Endodermal cell (in vitro differentiated cells): ENCODE results near the gene KRTAP9-2. TPM values are rescaled to one million over a fixed set of nuclear protein-coding genes. Genes with fewer than 3 reads are reported as not detected.

Source experiments
- DNase-seq: peaks from one replicate; pipeline ENCODE4 v3.0.0-alpha.2; 2017
- H3K27ac ChIP-seq: 2 replicates; pipeline ENCODE4 v1.5.1; 2013; ENCODE audit warnings: mild to moderate bottlenecking, low read depth, low read length, moderate library complexity
- H3K27me3 ChIP-seq: 2 replicates; pipeline ENCODE4 v1.6.1; 2013; ENCODE audit warnings: mild to moderate bottlenecking, low read length, moderate library complexity; ENCODE audit not compliant: insufficient read depth, control insufficient read depth, poor library complexity, severe bottlenecking
- H3K36me3 ChIP-seq: 2 replicates; pipeline ENCODE4 v1.7.0; 2013; ENCODE audit warnings: mild to moderate bottlenecking, low read length, moderate library complexity; ENCODE audit not compliant: control insufficient read depth, insufficient read depth
- H3K4me1 ChIP-seq: one replicate; pipeline ENCODE4 v1.7.0; 2013; ENCODE audit warnings: low read length; ENCODE audit not compliant: control insufficient read depth, insufficient read depth
- H3K4me3 ChIP-seq: 2 replicates; pipeline ENCODE4 v1.5.1; 2013; ENCODE audit warnings: mild to moderate bottlenecking, low read length, moderate library complexity
- H3K9ac ChIP-seq: 2 replicates; pipeline ENCODE4 v1.6.1; 2013; ENCODE audit warnings: mild to moderate bottlenecking, low read length, moderate library complexity; ENCODE audit not compliant: poor library complexity, severe bottlenecking; ENCODE audit errors: extremely low read depth
- H3K9me3 ChIP-seq: 2 replicates; pipeline ENCODE4 v1.6.1; 2013; ENCODE audit warnings: mild to moderate bottlenecking, low read length, moderate library complexity; ENCODE audit not compliant: control insufficient read depth
- H3K27ac Mint-ChIP-seq: 2 replicates; pipeline ENCODE4 v1.8.0; 2020; ENCODE audit warnings: mixed read lengths
- H3K27me3 Mint-ChIP-seq: 2 replicates; pipeline ENCODE4 v1.8.0; 2021; ENCODE audit warnings: mild to moderate bottlenecking, mixed read lengths; ENCODE audit not compliant: insufficient read depth
- H3K36me3 Mint-ChIP-seq: 2 replicates; pipeline ENCODE4 v1.8.0; 2020; ENCODE audit warnings: low read depth, mixed read lengths
- H3K4me1 Mint-ChIP-seq: 2 replicates; pipeline ENCODE4 v1.8.0; 2020; ENCODE audit warnings: mixed read lengths
- H3K4me3 Mint-ChIP-seq: 2 replicates; pipeline ENCODE4 v1.8.0; 2020; ENCODE audit warnings: mild to moderate bottlenecking, moderate library complexity, mixed read lengths
- H3K9me3 Mint-ChIP-seq: 2 replicates; pipeline ENCODE4 v1.8.0; 2020; ENCODE audit warnings: mild to moderate bottlenecking, mixed read lengths
- CTCF ChIP-seq: fragments of 200-600 bp; sonication (generic); conservative IDR thresholded peaks from 2 replicates; pipeline ENCODE4 v1.5.0; 2021; ENCODE audit warnings: antibody characterized with exemption, mild to moderate bottlenecking
- WGBS, 2 experiments: methylation state at CpG; one replicate each; pipeline versions ENCODE4 v1.1.5 to v1.1.7; 2013; ENCODE audit warnings: missing lambda C conversion rate in 2 of 2, mixed read lengths in 1 of 2; ENCODE audit not compliant: insufficient coverage in 1 of 2, insufficient read length in 1 of 2; 5-methylcytosine and 5-hydroxymethylcytosine counted together
- total RNA-seq, 2 donors: library from RNA; stranded (reverse); fragmentation: NEBNext Ultra II Directional in 1 of 2; extraction: Animal tissue kit (Norgen Biotek cat#: 25700) in 1 of 2; gene quantifications; 2 replicates in 1 of 2; 3 replicates in 1 of 2; pipeline ENCODE4 v1.2.1, GENCODE V29; 2021

KRTAP9-2 gene
- total RNA-seq, 2 donors from 2014 or later = not detected

DNA sequence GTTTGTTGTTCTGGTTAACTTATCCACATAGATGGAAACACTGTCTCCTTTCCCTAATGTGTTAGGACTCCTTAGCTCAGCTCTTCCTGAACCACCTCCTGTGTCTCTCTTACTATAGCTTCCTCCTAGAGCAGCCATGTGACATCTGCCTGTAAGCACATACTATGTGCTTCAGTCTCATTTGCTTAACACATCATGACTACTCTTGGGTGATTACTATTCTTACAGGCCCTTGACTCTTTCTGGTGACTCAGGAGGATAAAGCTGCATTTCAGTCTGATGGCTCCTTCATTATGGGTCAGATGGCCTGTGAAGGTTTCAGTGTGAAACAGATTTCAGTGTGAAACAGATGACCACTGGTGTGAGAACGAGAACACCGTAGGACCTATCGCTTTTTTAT, 48.1 kb upstream of the KRTAP9-2 start:
- no peaks in the 10 kb centered on the region for H3K9me3 Mint-ChIP-seq
- peaks cover 1% of the 10 kb centered on the region for H3K4me1 Mint-ChIP-seq
- no peak for TF ChIP-seq CTCF
- H3K9me3 ChIP-seq = no peaks in the 10 kb centered on the region
- H3K27ac ChIP-seq = no peak overlapping the region
- H3K27ac Mint-ChIP-seq = no peak overlapping the region
- no peaks in the 10 kb centered on the region for H3K4me1 ChIP-seq
- H3K4me3 Mint-ChIP-seq = no peak overlapping the region
- H3K27me3 ChIP-seq = no peaks in the 10 kb centered on the region
- H3K4me3 ChIP-seq = no peak overlapping the region
- 91 to 97% methylated on average over 3 of the region's 3 CpGs for WGBS, 2 experiments
- no peaks in the 10 kb centered on the region for H3K36me3 ChIP-seq
- no peak for DNase-seq
- H3K36me3 Mint-ChIP-seq = no peaks in the 10 kb centered on the region
- no peak overlapping the region for H3K9ac ChIP-seq
- peaks cover 2% of the 10 kb centered on the region for H3K27me3 Mint-ChIP-seq

GRCh38 chr17:41178843-41179616, 47.4 kb upstream of the KRTAP9-2 start:
- no peak overlapping the region for H3K27ac ChIP-seq
- no peaks in the 10 kb centered on the region for H3K36me3 ChIP-seq
- H3K4me1 ChIP-seq = no peaks in the 10 kb centered on the region
- no peaks in the 10 kb centered on the region for H3K27me3 ChIP-seq
- 96 to 100% methylated on average over 1 of the region's 1 CpG for WGBS, 2 experiments
- H3K27ac Mint-ChIP-seq = no peak overlapping the region
- H3K4me1 Mint-ChIP-seq = peaks cover 1% of the 10 kb centered on the region
- H3K9me3 ChIP-seq = no peaks in the 10 kb centered on the region
- H3K9me3 Mint-ChIP-seq = no peaks in the 10 kb centered on the region
- H3K9ac ChIP-seq = no peak overlapping the region
- no peak for TF ChIP-seq CTCF
- no peak overlapping the region for H3K4me3 Mint-ChIP-seq
- H3K36me3 Mint-ChIP-seq = no peaks in the 10 kb centered on the region
- no peak for DNase-seq
- H3K4me3 ChIP-seq = no peak overlapping the region
- peaks cover 1% of the 10 kb centered on the region for H3K27me3 Mint-ChIP-seq

DNA sequence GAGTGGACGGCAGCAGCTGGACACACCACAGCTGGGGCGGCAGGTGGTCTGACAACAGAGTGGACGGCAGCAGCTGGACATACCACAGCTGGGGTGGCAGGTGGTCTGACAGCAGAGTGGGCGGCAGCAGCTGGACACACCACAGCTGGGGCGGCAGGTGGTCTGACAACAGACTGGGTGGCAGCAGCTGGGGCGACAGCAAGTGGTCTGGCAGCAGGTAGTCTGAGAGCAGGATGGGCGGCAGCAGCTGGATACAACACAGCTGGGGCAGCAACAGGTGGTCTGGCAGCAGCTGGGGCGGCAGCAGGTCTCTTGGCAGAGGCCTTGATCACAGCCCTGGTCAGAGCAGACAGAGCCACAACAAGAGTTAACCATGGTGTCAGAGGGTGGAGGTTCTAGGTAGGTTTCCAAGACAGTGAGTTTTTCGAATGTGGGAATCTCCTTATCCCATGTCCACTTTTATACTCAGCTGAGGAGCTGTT, 41.9 kb upstream of the KRTAP9-2 start, which contains the start of gene KRTAP4-1:
Gene KRTAP4-1 (minus strand): TSS at position 432 of the 482 bp plus-strand sequence. CDS start 57 bp downstream, at position 375.
- H3K4me3 Mint-ChIP-seq = no peak within 1 kb of the TSS
- no peak within 1 kb of the TSS for H3K27ac ChIP-seq
- H3K4me1 Mint-ChIP-seq = peaks cover 1% of the 10 kb centered on the region
- H3K4me1 ChIP-seq = no peaks in the 10 kb centered on the region
- no peaks in the 10 kb centered on the region for H3K9me3 ChIP-seq
- TF ChIP-seq CTCF = no peak
- no peak within 1 kb of the TSS for H3K4me3 ChIP-seq
- no peak within 1 kb of the TSS for H3K27ac Mint-ChIP-seq
- no peaks in the 10 kb centered on the region for H3K9me3 Mint-ChIP-seq
- DNase-seq = no peak
- H3K27me3 ChIP-seq = no peaks in the 10 kb centered on the region
- no peak within 1 kb of the TSS for H3K9ac ChIP-seq
- 80 to 83% methylated on average over 4 to 8 of the region's 9 CpGs for WGBS, 2 experiments
- H3K36me3 Mint-ChIP-seq = no peaks in the 10 kb centered on the region
- peaks cover 3% of the 10 kb centered on the region for H3K27me3 Mint-ChIP-seq
- no peaks in the 10 kb centered on the region for H3K36me3 ChIP-seq
